Measurements from ENCODE around the gene GIPC2.
A peak's percentile ranks its signal among the peaks of the same experiment; 100 is the strongest.

The GIPC2 gene

GRCh38 chr1:78155121-78155520 lies 109.4 kb downstream of the GIPC2 start:
- Histone ChIP-seq H3K9ac (ENCODE audit: low read depth, low read length) (no peak overlapping the region), H3K9me3 (replicated peaks; ENCODE audit: low read length) (no peaks in the 10 kb centered on the region), H3K27me3 (ENCODE audit: control insufficient read depth, insufficient read depth, low read length) (no peaks in the 10 kb centered on the region), H3K4me3 (ENCODE audit: low read length) (no peak overlapping the region), H3K36me3 (ENCODE audit: insufficient read depth, low read length) (no peaks in the 10 kb centered on the region), H3K4me1 (ENCODE audit: control insufficient read depth, insufficient read depth, low read length) (peaks cover 9% of the 10 kb centered on the region), H3K4me2 (ENCODE audit: low read length) (no peak overlapping the region)

GRCh38 chr1:78156805-78157521 lies 111.2 kb downstream of the GIPC2 start:
- peaks cover 9% of the 10 kb centered on the region for H3K4me1 ChIP-seq (ENCODE audit: control insufficient read depth, insufficient read depth, low read length)
- no peak overlapping the region for H3K4me2 ChIP-seq (ENCODE audit: low read length)
- no peaks in the 10 kb centered on the region for H3K36me3 ChIP-seq (ENCODE audit: insufficient read depth, low read length)
- no peaks in the 10 kb centered on the region for H3K9me3 ChIP-seq (replicated peaks; ENCODE audit: low read length)
- no peaks in the 10 kb centered on the region for H3K27me3 ChIP-seq (ENCODE audit: control insufficient read depth, insufficient read depth, low read length)
- no peak overlapping the region for H3K9ac ChIP-seq (ENCODE audit: low read depth, low read length)
- no peak overlapping the region for H3K4me3 ChIP-seq (ENCODE audit: low read length)

- Histone ChIP-seq H3K9ac (ENCODE audit: low read depth, low read length) (no peak overlapping the region), H3K4me1 (ENCODE audit: control insufficient read depth, insufficient read depth, low read length) (peaks cover 11% of the 10 kb centered on the region), H3K9me3 (replicated peaks; ENCODE audit: low read length) (no peaks in the 10 kb centered on the region), H3K36me3 (ENCODE audit: insufficient read depth, low read length) (no peaks in the 10 kb centered on the region), H3K27me3 (ENCODE audit: control insufficient read depth, insufficient read depth, low read length) (no peaks in the 10 kb centered on the region), H3K4me3 (ENCODE audit: low read length) (no peak overlapping the region), H3K4me2 (ENCODE audit: low read length) (no peak overlapping the region)
Measured at GRCh38 chr1:78165816-78166215, 120.0 kb downstream of the GIPC2 start.

- peaks cover 27% of the 10 kb centered on the region for H3K4me1 ChIP-seq (ENCODE audit: control insufficient read depth, insufficient read depth, low read length)
- H3K4me2 ChIP-seq (ENCODE audit: low read length), result no peak overlapping the region
- H3K27me3 ChIP-seq (ENCODE audit: control insufficient read depth, insufficient read depth, low read length), result no peaks in the 10 kb centered on the region
- H3K4me3 ChIP-seq (ENCODE audit: low read length), result no peak overlapping the region
- H3K36me3 ChIP-seq (ENCODE audit: insufficient read depth, low read length), result no peaks in the 10 kb centered on the region
- H3K9ac ChIP-seq (ENCODE audit: low read depth, low read length), result no peak overlapping the region
- H3K9me3 ChIP-seq (replicated peaks; ENCODE audit: low read length), result no peaks in the 10 kb centered on the region
Measured at GRCh38 chr1:78168306-78168705, 122.5 kb downstream of the GIPC2 start.

GRCh38 chr1:78170859-78171258 lies 125.1 kb downstream of the GIPC2 start:
- peaks cover 25% of the 10 kb centered on the region for H3K4me1 ChIP-seq (ENCODE audit: control insufficient read depth, insufficient read depth, low read length)
- H3K36me3 ChIP-seq (ENCODE audit: insufficient read depth, low read length), result no peaks in the 10 kb centered on the region
- no peak overlapping the region for H3K4me3 ChIP-seq (ENCODE audit: low read length)
- no peaks in the 10 kb centered on the region for H3K27me3 ChIP-seq (ENCODE audit: control insufficient read depth, insufficient read depth, low read length)
- no peak overlapping the region for H3K4me2 ChIP-seq (ENCODE audit: low read length)
- H3K9me3 ChIP-seq (replicated peaks; ENCODE audit: low read length), result no peaks in the 10 kb centered on the region
- H3K9ac ChIP-seq (ENCODE audit: low read depth, low read length), result no peak overlapping the region

GRCh38 chr1:78171736-78172590 lies 126.2 kb downstream of the GIPC2 start:
- Histone ChIP-seq H3K4me3 (ENCODE audit: low read length) (peak overlapping the region; percentile 50), H3K4me1 (ENCODE audit: control insufficient read depth, insufficient read depth, low read length) (peaks cover 28% of the 10 kb centered on the region), H3K4me2 (ENCODE audit: low read length) (peak overlapping the region; percentile 73), H3K36me3 (ENCODE audit: insufficient read depth, low read length) (no peaks in the 10 kb centered on the region), H3K9me3 (replicated peaks; ENCODE audit: low read length) (no peaks in the 10 kb centered on the region), H3K27me3 (ENCODE audit: control insufficient read depth, insufficient read depth, low read length) (no peaks in the 10 kb centered on the region), H3K9ac (ENCODE audit: low read depth, low read length) (peak overlapping the region; percentile 20)

GRCh38 chr1:78176448-78176847 lies 130.7 kb downstream of the GIPC2 start:
- H3K9me3 ChIP-seq (replicated peaks; ENCODE audit: low read length), result no peaks in the 10 kb centered on the region
- no peak overlapping the region for H3K9ac ChIP-seq (ENCODE audit: low read depth, low read length)
- peaks cover 18% of the 10 kb centered on the region for H3K4me1 ChIP-seq (ENCODE audit: control insufficient read depth, insufficient read depth, low read length)
- H3K36me3 ChIP-seq (ENCODE audit: insufficient read depth, low read length), result no peaks in the 10 kb centered on the region
- H3K4me2 ChIP-seq (ENCODE audit: low read length), result no peak overlapping the region
- no peak overlapping the region for H3K4me3 ChIP-seq (ENCODE audit: low read length)
- H3K27me3 ChIP-seq (ENCODE audit: control insufficient read depth, insufficient read depth, low read length), result no peaks in the 10 kb centered on the region

- no peak overlapping the region for H3K9ac ChIP-seq (ENCODE audit: low read depth, low read length)
- H3K36me3 ChIP-seq (ENCODE audit: insufficient read depth, low read length), result no peaks in the 10 kb centered on the region
- H3K4me3 ChIP-seq (ENCODE audit: low read length), result no peak overlapping the region
- H3K4me1 ChIP-seq (ENCODE audit: control insufficient read depth, insufficient read depth, low read length), result peaks cover 6% of the 10 kb centered on the region
- H3K4me2 ChIP-seq (ENCODE audit: low read length), result no peak overlapping the region
- no peaks in the 10 kb centered on the region for H3K27me3 ChIP-seq (ENCODE audit: control insufficient read depth, insufficient read depth, low read length)
- H3K9me3 ChIP-seq (replicated peaks; ENCODE audit: low read length), result no peaks in the 10 kb centered on the region
Measured at GRCh38 chr1:78177708-78178270, 132.0 kb downstream of the GIPC2 start.

- Histone ChIP-seq H3K36me3 (ENCODE audit: insufficient read depth, low read length) (no peaks in the 10 kb centered on the region), H3K4me3 (ENCODE audit: low read length) (no peak overlapping the region), H3K9me3 (replicated peaks; ENCODE audit: low read length) (no peaks in the 10 kb centered on the region), H3K4me2 (ENCODE audit: low read length) (no peak overlapping the region), H3K4me1 (ENCODE audit: control insufficient read depth, insufficient read depth, low read length) (peaks cover 4% of the 10 kb centered on the region), H3K9ac (ENCODE audit: low read depth, low read length) (no peak overlapping the region), H3K27me3 (ENCODE audit: control insufficient read depth, insufficient read depth, low read length) (no peaks in the 10 kb centered on the region)
Measured at GRCh38 chr1:78178816-78179215, 133.1 kb downstream of the GIPC2 start.

- no peak overlapping the region for H3K4me2 ChIP-seq (ENCODE audit: low read length)
- no peaks in the 10 kb centered on the region for H3K36me3 ChIP-seq (ENCODE audit: insufficient read depth, low read length)
- H3K9ac ChIP-seq (ENCODE audit: low read depth, low read length), result no peak overlapping the region
- no peaks in the 10 kb centered on the region for H3K9me3 ChIP-seq (replicated peaks; ENCODE audit: low read length)
- H3K27me3 ChIP-seq (ENCODE audit: control insufficient read depth, insufficient read depth, low read length), result no peaks in the 10 kb centered on the region
- H3K4me3 ChIP-seq (ENCODE audit: low read length), result no peak overlapping the region
- H3K4me1 ChIP-seq (ENCODE audit: control insufficient read depth, insufficient read depth, low read length), result no peaks in the 10 kb centered on the region
Measured at GRCh38 chr1:78184460-78185072, 138.8 kb downstream of the GIPC2 start.
